HG02973 (cell line): Measurements from ENCODE around the gene PCDHGB2.
"Not testable (repeated sequence)": the region's sequence is repeated elsewhere in the genome, so short reads cannot be mapped to it uniquely, and the experiment has no call there.

Experiments
- ATAC-seq: cut with Tn5 transposase; IDR thresholded peaks from one replicate; pipeline ENCODE4 v1.9.1; 2021; ENCODE audit warnings: moderate library complexity; ENCODE audit not compliant: unreplicated experiment

The PCDHGB2 gene

GRCh38 chr5:141383345-141383744 lies 23.6 kb downstream of the PCDHGB2 start:
- no peak for ATAC-seq

DNA sequence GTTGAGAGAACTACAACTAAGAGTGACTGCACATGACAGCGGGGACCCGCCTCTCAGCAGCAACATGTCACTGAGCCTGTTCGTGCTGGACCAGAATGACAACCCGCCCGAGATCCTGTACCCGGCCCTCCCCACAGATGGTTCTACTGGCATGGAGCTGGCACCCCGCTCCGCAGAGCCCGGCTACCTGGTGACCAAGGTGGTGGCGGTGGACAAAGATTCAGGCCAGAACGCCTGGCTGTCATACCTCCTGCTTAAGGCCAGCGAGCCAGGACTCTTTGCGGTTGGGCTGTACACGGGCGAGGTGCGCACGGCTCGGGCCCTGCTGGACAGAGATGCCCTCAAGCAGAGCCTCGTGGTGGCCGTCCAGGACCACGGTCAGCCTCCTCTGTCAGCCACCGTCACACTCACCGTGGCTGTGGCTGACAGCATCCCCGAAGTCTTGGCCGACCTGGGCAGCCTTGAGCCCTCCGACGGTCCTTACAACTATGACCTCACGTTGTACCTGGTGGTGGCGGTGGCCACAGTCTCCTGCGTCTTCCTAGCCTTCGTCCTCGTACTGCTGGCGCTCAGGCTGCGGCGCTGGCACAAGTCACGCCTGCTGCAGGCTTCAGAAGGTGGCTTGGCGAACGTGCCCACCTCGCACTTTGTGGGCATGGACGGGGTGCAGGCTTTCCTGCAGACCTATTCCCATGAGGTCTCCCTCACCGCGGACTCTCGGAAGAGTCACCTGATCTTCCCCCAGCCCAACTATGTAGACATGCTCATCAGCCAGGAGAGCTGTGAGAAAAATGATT lies 24.9 kb downstream of the PCDHGB2 start:
- no peak for ATAC-seq

DNA sequence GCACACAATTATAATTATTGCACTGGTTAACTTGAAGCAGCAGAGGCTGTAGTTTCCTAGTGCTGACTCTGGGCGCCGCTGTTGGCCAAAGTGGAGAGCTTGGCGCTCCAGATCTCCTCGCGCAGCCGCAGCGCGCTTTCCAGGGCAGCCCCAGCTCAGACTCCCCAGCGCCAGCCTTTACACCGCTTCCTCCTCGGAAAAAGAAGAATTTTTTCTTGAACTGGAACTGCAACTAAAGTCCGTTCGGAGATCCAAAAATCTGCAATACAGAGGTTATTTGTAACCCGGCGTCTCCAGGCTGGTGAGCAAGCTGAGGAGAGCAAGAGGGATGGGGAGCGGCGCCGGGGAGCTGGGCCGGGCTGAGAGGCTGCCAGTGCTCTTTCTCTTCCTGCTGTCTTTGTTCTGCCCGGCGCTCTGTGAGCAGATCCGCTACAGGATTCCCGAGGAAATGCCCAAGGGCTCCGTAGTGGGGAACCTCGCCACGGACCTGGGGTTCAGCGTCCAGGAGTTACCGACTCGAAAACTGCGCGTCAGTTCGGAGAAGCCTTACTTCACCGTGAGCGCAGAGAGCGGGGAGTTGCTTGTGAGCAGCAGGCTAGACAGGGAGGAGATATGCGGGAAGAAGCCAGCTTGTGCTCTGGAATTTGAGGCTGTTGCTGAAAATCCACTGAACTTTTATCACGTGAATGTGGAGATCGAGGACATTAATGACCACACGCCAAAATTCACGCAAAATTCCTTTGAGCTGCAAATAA lies 27.9 kb downstream of the PCDHGB2 start, which contains the start of gene PCDHGB4:
Gene PCDHGB4 (plus strand): TSS at position 142 of the 755 bp plus-strand sequence. CDS start 187 bp downstream, at position 329.
- ATAC-seq: peak; percentile 89

GRCh38 chr5:141388661-141389060 lies 28.9 kb downstream of the PCDHGB2 start:
- no peak for ATAC-seq

DNA sequence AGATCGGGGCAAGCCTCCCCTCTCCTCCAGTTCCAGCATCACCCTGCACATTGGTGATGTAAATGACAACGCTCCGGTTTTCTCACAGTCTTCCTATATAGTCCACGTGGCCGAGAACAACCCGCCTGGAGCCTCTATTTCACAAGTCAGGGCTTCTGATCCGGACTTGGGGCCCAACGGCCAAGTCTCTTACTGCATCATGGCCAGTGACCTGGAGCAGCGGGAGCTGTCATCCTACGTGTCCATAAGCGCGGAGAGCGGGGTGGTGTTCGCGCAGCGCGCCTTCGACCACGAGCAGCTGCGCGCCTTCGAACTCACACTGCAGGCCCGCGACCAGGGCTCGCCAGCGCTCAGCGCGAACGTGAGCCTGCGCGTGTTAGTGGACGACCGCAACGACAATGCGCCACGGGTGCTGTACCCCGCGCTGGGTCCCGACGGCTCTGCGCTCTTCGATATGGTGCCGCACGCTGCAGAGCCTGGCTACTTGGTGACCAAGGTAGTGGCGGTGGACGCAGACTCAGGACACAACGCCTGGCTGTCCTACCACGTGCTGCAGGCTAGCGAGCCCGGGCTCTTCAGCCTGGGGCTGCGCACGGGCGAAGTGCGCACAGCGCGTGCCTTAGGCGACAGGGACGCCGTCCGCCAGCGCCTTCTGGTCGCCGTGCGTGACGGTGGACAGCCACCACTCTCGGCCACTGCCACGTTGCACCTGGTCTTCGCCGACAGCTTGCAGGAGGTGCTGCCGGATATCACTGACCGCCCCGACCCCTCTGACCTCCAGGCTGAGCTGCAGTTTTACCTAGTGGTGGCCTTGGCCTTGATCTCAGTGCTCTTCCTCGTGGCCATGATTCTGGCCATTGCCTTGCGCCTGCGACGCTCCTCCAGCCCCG lies 29.6 kb downstream of the PCDHGB2 start:
- no peak for ATAC-seq

DNA sequence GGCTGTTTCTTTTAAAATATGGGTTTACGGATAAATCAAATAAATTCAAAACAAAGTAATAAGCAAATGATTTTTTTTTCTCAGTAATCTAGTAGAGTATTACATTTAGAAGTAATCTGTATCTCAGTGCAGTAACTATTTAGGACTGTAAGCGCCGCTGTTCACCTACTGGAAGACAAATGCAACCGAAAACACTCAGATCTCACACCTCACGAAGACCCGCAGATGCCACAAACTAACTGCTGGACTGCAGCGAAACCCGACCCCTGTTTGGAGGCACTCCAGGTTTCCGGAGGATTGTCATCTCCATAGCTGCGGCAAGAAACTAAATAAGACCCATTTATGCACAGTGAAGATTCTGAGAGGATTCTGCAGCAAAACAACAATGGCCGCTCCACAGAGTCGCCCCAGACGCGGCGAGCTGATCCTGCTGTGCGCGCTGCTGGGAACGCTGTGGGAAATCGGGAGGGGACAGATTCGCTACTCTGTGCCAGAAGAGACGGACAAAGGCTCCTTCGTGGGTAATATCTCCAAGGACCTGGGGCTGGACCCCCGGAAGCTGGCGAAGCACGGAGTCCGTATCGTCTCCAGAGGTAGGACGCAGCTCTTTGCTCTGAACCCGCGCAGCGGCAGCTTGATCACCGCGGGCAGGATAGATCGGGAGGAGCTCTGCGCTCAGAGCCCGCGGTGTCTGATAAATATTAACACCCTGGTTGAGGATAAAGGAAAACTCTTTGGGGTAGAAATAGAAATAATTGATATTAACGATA lies 32.8 kb downstream of the PCDHGB2 start, which contains the start of gene PCDHGA8:
Gene PCDHGA8 (plus strand): TSS at position 205 of the 770 bp plus-strand sequence. CDS start 181 bp downstream, at position 386.
- no peak for ATAC-seq

GRCh38 chr5:141393267-141393666 lies 33.5 kb downstream of the PCDHGB2 start:
- no peak for ATAC-seq

- not testable (repeated sequence) for ATAC-seq
Observed at GRCh38 chr5:141394401-141395187, 34.8 kb downstream of the PCDHGB2 start.

DNA sequence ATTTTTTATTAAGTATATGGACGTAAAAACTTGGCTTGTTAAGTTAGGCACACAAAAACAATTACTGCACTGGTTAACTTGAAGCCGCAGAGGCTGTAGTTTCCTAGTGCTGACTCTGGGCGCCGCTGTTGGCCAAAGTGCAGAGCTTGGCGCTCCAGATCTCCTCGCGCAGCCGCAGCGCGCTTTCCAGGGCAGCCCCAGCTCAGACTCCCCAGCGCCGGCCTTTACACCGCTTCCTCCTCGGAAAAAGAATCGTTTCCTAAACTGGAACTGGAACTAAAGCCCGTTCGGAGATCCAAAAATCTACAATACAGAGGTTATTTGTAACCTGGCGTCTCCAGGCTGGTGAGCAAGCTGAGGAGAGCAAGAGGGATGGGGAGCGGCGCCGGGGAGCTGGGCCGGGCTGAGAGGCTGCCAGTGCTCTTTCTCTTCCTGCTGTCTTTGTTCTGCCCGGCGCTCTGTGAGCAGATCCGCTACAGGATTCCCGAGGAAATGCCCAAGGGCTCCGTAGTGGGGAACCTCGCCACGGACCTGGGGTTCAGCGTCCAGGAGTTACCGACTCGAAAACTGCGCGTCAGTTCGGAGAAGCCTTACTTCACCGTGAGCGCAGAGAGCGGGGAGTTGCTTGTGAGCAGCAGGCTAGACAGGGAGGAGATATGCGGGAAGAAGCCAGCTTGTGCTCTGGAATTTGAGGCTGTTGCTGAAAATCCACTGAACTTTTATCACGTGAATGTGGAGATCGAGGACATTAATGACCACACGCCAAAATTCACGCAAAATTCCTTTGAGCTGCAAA lies 38.2 kb downstream of the PCDHGB2 start, which contains the start of gene PCDHGB5:
Gene PCDHGB5 (plus strand): TSS at position 192 of the 796 bp plus-strand sequence. CDS start 181 bp downstream, at position 373.
- ATAC-seq: peak; percentile 99

DNA sequence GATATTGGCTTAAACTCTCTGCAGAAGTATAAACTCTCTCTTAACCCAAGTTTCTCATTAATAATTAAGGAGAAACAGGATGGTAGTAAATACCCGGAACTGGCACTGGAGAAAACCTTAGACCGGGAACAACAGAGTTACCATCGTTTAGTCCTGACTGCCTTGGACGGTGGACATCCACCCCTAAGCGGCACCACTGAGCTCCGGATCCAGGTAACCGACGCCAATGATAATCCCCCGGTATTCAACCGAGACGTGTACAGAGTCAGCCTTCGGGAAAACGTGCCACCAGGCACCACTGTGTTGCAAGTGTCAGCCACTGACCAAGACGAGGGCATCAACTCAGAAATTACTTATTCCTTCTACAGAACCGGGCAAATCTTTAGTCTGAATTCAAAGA lies 38.8 kb downstream of the PCDHGB2 start:
- ATAC-seq: no peak

GRCh38 chr5:141399555-141400258 lies 39.9 kb downstream of the PCDHGB2 start:
- ATAC-seq: no peak

- no peak for ATAC-seq
Observed at GRCh38 chr5:141402553-141403243, 42.9 kb downstream of the PCDHGB2 start, which contains the start of gene PCDHGA9. TSS of gene PCDHGA9 (plus strand) at chr5:141402778. CDS start at chr5:141402953, 175 bp downstream.

DNA sequence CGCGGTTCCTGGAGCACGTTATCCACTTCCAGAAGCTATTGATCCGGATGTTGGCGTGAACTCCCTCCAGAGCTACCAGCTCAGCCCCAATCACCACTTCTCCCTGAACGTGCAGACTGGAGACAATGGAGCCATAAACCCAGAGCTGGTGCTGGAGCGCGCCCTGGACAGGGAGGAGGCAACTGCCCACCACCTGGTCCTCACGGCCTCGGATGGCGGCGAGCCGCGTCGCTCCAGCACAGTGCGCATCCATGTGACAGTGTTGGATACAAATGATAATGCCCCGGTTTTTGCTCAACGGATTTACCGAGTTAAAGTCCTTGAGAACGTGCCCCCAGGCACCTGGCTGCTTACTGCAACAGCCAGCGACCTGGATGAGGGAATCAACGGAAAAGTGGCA lies 43.6 kb downstream of the PCDHGB2 start:
- ATAC-seq: no peak

DNA sequence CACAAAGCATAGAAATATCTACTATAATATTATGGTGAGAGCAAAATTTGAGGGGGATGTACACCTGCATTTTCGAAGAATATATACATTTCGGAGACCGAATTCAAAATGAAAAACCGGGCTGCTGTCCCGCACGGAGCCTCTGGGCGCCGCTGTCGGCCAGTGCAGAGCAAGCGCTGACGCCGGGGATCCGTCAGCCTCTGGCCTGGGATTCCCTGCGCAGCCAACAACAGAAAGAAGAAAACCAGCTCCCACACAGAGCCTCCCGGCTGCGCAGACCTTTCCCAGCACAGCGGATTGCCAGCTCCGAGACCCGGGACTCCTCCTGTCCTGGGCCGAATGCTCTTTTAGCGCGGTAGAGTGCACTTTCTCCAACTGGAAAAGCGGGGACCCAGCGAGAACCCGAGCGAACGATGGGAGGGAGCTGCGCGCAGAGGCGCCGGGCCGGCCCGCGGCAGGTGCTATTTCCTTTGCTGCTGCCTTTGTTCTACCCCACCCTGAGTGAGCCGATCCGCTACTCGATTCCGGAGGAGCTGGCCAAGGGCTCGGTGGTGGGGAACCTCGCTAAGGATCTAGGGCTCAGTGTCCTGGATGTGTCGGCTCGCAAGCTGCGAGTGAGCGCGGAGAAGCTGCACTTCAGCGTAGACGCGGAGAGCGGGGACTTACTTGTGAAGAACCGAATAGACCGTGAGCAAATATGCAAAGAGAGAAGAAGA lies 48.2 kb downstream of the PCDHGB2 start, which contains the start of gene PCDHGB6:
Gene PCDHGB6 (plus strand): TSS at position 232 of the 716 bp plus-strand sequence. CDS start 182 bp downstream, at position 414.
- peak; percentile 77 for ATAC-seq

- ATAC-seq: no peak
Observed at GRCh38 chr5:141409598-141410306, 50.0 kb downstream of the PCDHGB2 start.

- ATAC-seq: no peak
Observed at GRCh38 chr5:141411575-141411974, 51.8 kb downstream of the PCDHGB2 start.
